ENCODE data around the gene SPC24.

The SPC24 gene

GRCh38 chr19:11172576-11172975 lies 17.0 kb upstream of the SPC24 start:
- no peaks in the 10 kb centered on the region for H3K9me3 ChIP-seq
- no peaks in the 10 kb centered on the region for H3K27me3 ChIP-seq
- H3K4me3 ChIP-seq (ENCODE audit: low read depth in 1 of 2, low read length in 1 of 2), result no peak overlapping the region
- H3K36me3 ChIP-seq, result no peaks in the 10 kb centered on the region
- TF ChIP-seq, protein P1, sequence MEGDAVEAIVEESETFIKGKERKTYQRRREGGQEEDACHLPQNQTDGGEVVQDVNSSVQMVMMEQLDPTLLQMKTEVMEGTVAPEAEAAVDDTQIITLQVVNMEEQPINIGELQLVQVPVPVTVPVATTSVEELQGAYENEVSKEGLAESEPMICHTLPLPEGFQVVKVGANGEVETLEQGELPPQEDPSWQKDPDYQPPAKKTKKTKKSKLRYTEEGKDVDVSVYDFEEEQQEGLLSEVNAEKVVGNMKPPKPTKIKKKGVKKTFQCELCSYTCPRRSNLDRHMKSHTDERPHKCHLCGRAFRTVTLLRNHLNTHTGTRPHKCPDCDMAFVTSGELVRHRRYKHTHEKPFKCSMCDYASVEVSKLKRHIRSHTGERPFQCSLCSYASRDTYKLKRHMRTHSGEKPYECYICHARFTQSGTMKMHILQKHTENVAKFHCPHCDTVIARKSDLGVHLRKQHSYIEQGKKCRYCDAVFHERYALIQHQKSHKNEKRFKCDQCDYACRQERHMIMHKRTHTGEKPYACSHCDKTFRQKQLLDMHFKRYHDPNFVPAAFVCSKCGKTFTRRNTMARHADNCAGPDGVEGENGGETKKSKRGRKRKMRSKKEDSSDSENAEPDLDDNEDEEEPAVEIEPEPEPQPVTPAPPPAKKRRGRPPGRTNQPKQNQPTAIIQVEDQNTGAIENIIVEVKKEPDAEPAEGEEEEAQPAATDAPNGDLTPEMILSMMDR (IDR thresholded peaks at IDR 0.05), result no peak
- no peaks in the 10 kb centered on the region for H3K4me1 ChIP-seq (ENCODE audit: control insufficient read depth in 1 of 2, insufficient read depth in 1 of 2, low read depth in 1 of 2, low read length in 1 of 2)
- no peak overlapping the region for H3K27ac ChIP-seq

GRCh38 chr19:11171144-11171543 lies 15.6 kb upstream of the SPC24 start:
- H3K4me1 ChIP-seq (ENCODE audit: control insufficient read depth in 1 of 2, insufficient read depth in 1 of 2, low read depth in 1 of 2, low read length in 1 of 2), result no peaks in the 10 kb centered on the region
- TF ChIP-seq, protein P1 (IDR thresholded peaks at IDR 0.05), result no peak
- H3K27ac ChIP-seq, result no peak overlapping the region
- no peaks in the 10 kb centered on the region for H3K9me3 ChIP-seq
- no peaks in the 10 kb centered on the region for H3K36me3 ChIP-seq
- no peaks in the 10 kb centered on the region for H3K27me3 ChIP-seq
- no peak overlapping the region for H3K4me3 ChIP-seq (ENCODE audit: low read depth in 1 of 2, low read length in 1 of 2)

GRCh38 chr19:11169896-11170678 lies 14.5 kb upstream of the SPC24 start:
- no peak overlapping the region for H3K4me3 ChIP-seq (ENCODE audit: low read depth in 1 of 2, low read length in 1 of 2)
- H3K27ac ChIP-seq, result no peak overlapping the region
- no peaks in the 10 kb centered on the region for H3K27me3 ChIP-seq
- H3K4me1 ChIP-seq (ENCODE audit: control insufficient read depth in 1 of 2, insufficient read depth in 1 of 2, low read depth in 1 of 2, low read length in 1 of 2), result no peaks in the 10 kb centered on the region
- TF ChIP-seq, protein P1 (IDR thresholded peaks at IDR 0.05), result no peak
- no peaks in the 10 kb centered on the region for H3K9me3 ChIP-seq
- no peaks in the 10 kb centered on the region for H3K36me3 ChIP-seq

DNA sequence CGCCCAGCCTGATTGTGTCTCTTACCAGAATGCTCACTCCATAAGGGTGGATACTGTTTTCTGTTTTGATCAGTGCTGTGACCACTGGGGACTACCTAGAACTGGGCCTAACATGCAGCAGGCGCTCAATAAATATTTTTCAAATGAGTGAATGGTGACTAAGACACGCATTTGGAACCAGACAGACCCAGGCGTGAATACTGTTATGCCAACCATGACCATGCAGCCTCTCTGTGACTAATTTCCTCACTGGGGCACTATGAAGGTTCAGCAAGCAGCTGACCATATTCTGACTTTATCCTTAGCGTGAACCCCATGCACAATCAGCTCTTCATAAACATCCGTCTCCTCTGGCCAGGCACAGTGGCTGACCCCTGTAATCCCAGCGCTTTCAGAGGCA lies 13.0 kb upstream of the SPC24 start:
- Histone ChIP-seq H3K27ac (no peak overlapping the region), H3K9me3 (no peaks in the 10 kb centered on the region), H3K27me3 (no peaks in the 10 kb centered on the region), H3K36me3 (no peaks in the 10 kb centered on the region), H3K4me1 (ENCODE audit: control insufficient read depth in 1 of 2, insufficient read depth in 1 of 2, low read depth in 1 of 2, low read length in 1 of 2) (no peaks in the 10 kb centered on the region), H3K4me3 (ENCODE audit: low read depth in 1 of 2, low read length in 1 of 2) (no peak overlapping the region)
- TF ChIP-seq, protein P1 (IDR thresholded peaks at IDR 0.05), result no peak

DNA sequence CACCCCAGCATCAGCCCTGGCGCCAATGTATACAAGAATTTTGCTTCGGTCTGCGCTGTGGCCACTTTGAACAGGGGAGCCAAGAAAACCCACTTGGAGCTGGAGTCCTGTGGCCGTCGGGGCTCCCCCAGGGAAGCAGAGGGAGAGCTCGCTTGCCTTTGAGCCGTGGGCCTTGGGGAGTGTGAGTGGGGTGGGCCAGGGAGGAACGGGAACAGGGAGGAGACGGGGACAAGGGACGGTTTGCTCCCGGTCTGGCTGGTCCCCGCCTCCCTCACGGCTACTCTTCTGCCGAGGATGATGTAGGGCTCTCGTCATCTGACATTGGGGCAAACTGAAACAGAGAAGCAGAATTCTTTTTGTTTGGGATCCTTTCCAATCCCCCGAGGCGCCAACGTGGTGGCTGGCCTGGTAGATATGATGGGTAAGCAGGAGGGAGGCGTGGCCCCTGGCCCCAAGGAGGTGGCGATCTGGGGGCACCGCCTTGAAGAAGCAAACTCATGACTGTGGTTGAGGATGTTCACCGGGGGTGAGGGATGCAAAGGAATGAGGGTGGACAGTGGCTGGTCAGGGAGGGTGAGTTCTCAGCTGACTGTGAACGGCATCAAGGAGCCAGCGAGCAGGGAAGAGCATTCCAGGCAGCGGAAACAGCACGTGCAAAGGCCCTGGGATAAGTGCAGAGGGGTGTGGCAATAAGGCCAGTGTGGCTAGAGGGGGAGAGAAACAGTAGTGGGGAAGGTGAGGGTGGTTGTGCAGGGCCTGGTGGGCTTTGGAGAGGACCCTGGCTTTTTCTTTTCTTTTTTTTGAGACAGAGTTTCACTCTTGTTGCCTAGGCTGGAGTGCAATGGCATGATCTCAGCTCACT lies 10.9 kb upstream of the SPC24 start:
- Histone ChIP-seq H3K27ac (no peak overlapping the region), H3K4me1 (ENCODE audit: control insufficient read depth in 1 of 2, insufficient read depth in 1 of 2, low read depth in 1 of 2, low read length in 1 of 2) (no peaks in the 10 kb centered on the region), H3K36me3 (no peaks in the 10 kb centered on the region), H3K27me3 (no peaks in the 10 kb centered on the region), H3K4me3 (ENCODE audit: low read depth in 1 of 2, low read length in 1 of 2) (no peak overlapping the region), H3K9me3 (no peaks in the 10 kb centered on the region)
- TF ChIP-seq, protein P1 (IDR thresholded peaks at IDR 0.05), result no peak
